Activated CD4-positive, alpha-beta T cell treated with anti-CD3 and anti-CD28 coated beads, Interleukin-2, Interleukin-4, amounts not matched to agents 100 ng/mL and 50 ng/mL, durations not matched to agents 16 hours and 8 hours (primary cell): Measurements from ENCODE around the gene JCAD.
"Not testable (repeated sequence)": the region's sequence is repeated elsewhere in the genome, so short reads cannot be mapped to it uniquely, and the experiment has no call there.

ENCODE experiments used
- DNase-seq: peaks from one replicate; pipeline ENCODE4 v3.0.0-alpha.2; 2020; ENCODE audit warnings: low spot score

Gene JCAD

GRCh38 chr10:30026578-30026977, 32.8 kb downstream of the JCAD start:
- no peak for DNase-seq

GRCh38 chr10:30026080-30026479, 33.3 kb downstream of the JCAD start:
- no peak for DNase-seq

- DNase-seq, result not testable (repeated sequence)
These were observed 34.0 kb downstream of the JCAD start for GRCh38 chr10:30025428-30025827.

GRCh38 chr10:30022590-30022989, 36.8 kb downstream of the JCAD start:
- DNase-seq, result no peak

- DNase-seq, result no peak
These were observed 39.9 kb downstream of the JCAD start for GRCh38 chr10:30019468-30019867.

- no peak for DNase-seq
These were observed 40.9 kb downstream of the JCAD start for GRCh38 chr10:30018496-30018895.

GRCh38 chr10:30017966-30018365, 41.4 kb downstream of the JCAD start:
- DNase-seq, result no peak

GRCh38 chr10:30017556-30017955, 41.8 kb downstream of the JCAD start:
- no peak for DNase-seq

- DNase-seq, result peak; percentile 32
These were observed 44.9 kb downstream of the JCAD start for GRCh38 chr10:30014511-30014910.

- DNase-seq, result no peak
These were observed 45.6 kb downstream of the JCAD start for GRCh38 chr10:30013757-30014156.

- no peak for DNase-seq
These were observed 47.3 kb downstream of the JCAD start for GRCh38 chr10:30011956-30012647.

- no peak for DNase-seq
These were observed 48.0 kb downstream of the JCAD start for GRCh38 chr10:30011396-30011795.

- no peak for DNase-seq
These were observed 52.0 kb downstream of the JCAD start for GRCh38 chr10:30007406-30007805.

GRCh38 chr10:30006410-30006809, 53.0 kb downstream of the JCAD start:
- DNase-seq, result no peak

GRCh38 chr10:30005116-30005515, 54.3 kb downstream of the JCAD start:
- DNase-seq, result not testable (repeated sequence)

- DNase-seq, result peak; percentile 71
These were observed 56.7 kb downstream of the JCAD start for GRCh38 chr10:30002426-30003266.

- no peak for DNase-seq
These were observed 58.4 kb downstream of the JCAD start for GRCh38 chr10:30000802-30001571.

- DNase-seq, result peak; percentile 82
These were observed 61.1 kb downstream of the JCAD start for GRCh38 chr10:29998142-29998808.

GRCh38 chr10:29994811-29995210, 64.6 kb downstream of the JCAD start:
- DNase-seq, result no peak

- DNase-seq, result no peak
These were observed 66.0 kb downstream of the JCAD start for GRCh38 chr10:29993319-29993915.

GRCh38 chr10:29992914-29993313, 66.5 kb downstream of the JCAD start:
- DNase-seq, result no peak

GRCh38 chr10:29991382-29991781, 68.0 kb downstream of the JCAD start:
- no peak for DNase-seq
